Measurements from ENCODE around the gene TSPAN5.
"Not testable (repeated sequence)": the region's sequence is repeated elsewhere in the genome, so short reads cannot be mapped to it uniquely, and the experiment has no call there.

Gene TSPAN5

GRCh38 chr4:98484031-98484430 lies 174.4 kb downstream of the TSPAN5 start:
- Mint-ChIP-seq H3K36me3 (peaks cover 2 to 3% of the 10 kb centered on the region in 2 donors), H3K4me1 (peaks cover 44 to 54% of the 10 kb centered on the region in 2 donors), H3K9me3 (no peaks in the 10 kb centered on the region), H3K27me3 (no peaks in the 10 kb centered on the region), H3K27ac (peak overlapping the region; percentile 51), H3K4me3 (no peak overlapping the region)
- DNase-seq (no peak), ATAC-seq (replicated peaks) (no peak)

- Mint-ChIP-seq H3K4me3 (peak overlapping the region; percentile 72 to 79), H3K9me3 (no peaks in the 10 kb centered on the region), H3K4me1 (peaks cover 47 to 59% of the 10 kb centered on the region in 2 donors), H3K27ac (peak overlapping the region; percentile 95), H3K36me3 (peaks cover 1 to 2% of the 10 kb centered on the region in 2 donors), H3K27me3 (no peaks in the 10 kb centered on the region)
- peak; percentile 59 for DNase-seq
- peak; percentile 94 to 95 for ATAC-seq (replicated peaks)
Measured at GRCh38 chr4:98482847-98483806, 175.3 kb downstream of the TSPAN5 start.

GRCh38 chr4:98482503-98482846 lies 175.9 kb downstream of the TSPAN5 start:
- no peaks in the 10 kb centered on the region for H3K27me3 Mint-ChIP-seq
- peak overlapping the region; percentile 72 to 79 for H3K4me3 Mint-ChIP-seq
- peaks cover 2 to 3% of the 10 kb centered on the region in 2 donors for H3K36me3 Mint-ChIP-seq
- H3K4me1 Mint-ChIP-seq, result peaks cover 47 to 59% of the 10 kb centered on the region in 2 donors
- no peak for DNase-seq
- ATAC-seq (replicated peaks), result peak; percentile 61 to 69
- peak overlapping the region; percentile 95 for H3K27ac Mint-ChIP-seq
- no peaks in the 10 kb centered on the region for H3K9me3 Mint-ChIP-seq

GRCh38 chr4:98481167-98481566 lies 177.2 kb downstream of the TSPAN5 start:
- ATAC-seq (replicated peaks) (no peak), DNase-seq (no peak)
- Mint-ChIP-seq H3K27me3 (no peaks in the 10 kb centered on the region), H3K27ac (no peak overlapping the region), H3K36me3 (peaks cover 3 to 9% of the 10 kb centered on the region in 2 donors), H3K4me1 (peaks cover 44 to 52% of the 10 kb centered on the region in 2 donors), H3K4me3 (no peak overlapping the region), H3K9me3 (no peaks in the 10 kb centered on the region)

GRCh38 chr4:98480535-98480934 lies 177.9 kb downstream of the TSPAN5 start:
- Mint-ChIP-seq H3K4me1 (peaks cover 44 to 52% of the 10 kb centered on the region in 2 donors), H3K9me3 (no peaks in the 10 kb centered on the region), H3K27ac (no peak overlapping the region), H3K27me3 (no peaks in the 10 kb centered on the region), H3K36me3 (peaks cover 3 to 9% of the 10 kb centered on the region in 2 donors), H3K4me3 (no peak overlapping the region)
- ATAC-seq (replicated peaks) (no peak), DNase-seq (no peak)

- Mint-ChIP-seq H3K4me1 (peaks cover 38 to 52% of the 10 kb centered on the region in 2 donors), H3K36me3 (peaks cover 3 to 12% of the 10 kb centered on the region in 2 donors)
- H3K27ac Mint-ChIP-seq; H3K4me3 Mint-ChIP-seq; H3K9me3 Mint-ChIP-seq; ATAC-seq (replicated peaks); DNase-seq; H3K27me3 Mint-ChIP-seq: not testable (repeated sequence)
Measured at GRCh38 chr4:98479590-98479989, 178.8 kb downstream of the TSPAN5 start.

GRCh38 chr4:98476891-98477290 lies 181.5 kb downstream of the TSPAN5 start:
- H3K4me1 Mint-ChIP-seq, result peaks cover 24 to 26% of the 10 kb centered on the region in 2 donors
- DNase-seq (no peak), ATAC-seq (replicated peaks) (no peak)
- no peaks in the 10 kb centered on the region for H3K9me3 Mint-ChIP-seq
- no peak overlapping the region for H3K4me3 Mint-ChIP-seq
- H3K27ac Mint-ChIP-seq, result no peak overlapping the region
- peaks cover 7 to 23% of the 10 kb centered on the region in 2 donors for H3K36me3 Mint-ChIP-seq
- H3K27me3 Mint-ChIP-seq, result no peaks in the 10 kb centered on the region

GRCh38 chr4:98474408-98474844 lies 184.0 kb downstream of the TSPAN5 start:
- ATAC-seq (replicated peaks) (no peak), DNase-seq (no peak)
- Mint-ChIP-seq H3K4me1 (peaks cover 7 to 9% of the 10 kb centered on the region in 2 donors), H3K36me3 (peaks cover 16 to 28% of the 10 kb centered on the region in 2 donors), H3K9me3 (no peaks in the 10 kb centered on the region), H3K27ac (no peak overlapping the region), H3K4me3 (no peak overlapping the region), H3K27me3 (no peaks in the 10 kb centered on the region)

GRCh38 chr4:98473046-98473445 lies 185.4 kb downstream of the TSPAN5 start:
- Mint-ChIP-seq H3K9me3 (no peaks in the 10 kb centered on the region), H3K36me3 (peaks cover 16 to 26% of the 10 kb centered on the region in 2 donors), H3K27me3 (peaks cover 0 to 5% of the 10 kb centered on the region in 2 donors), H3K27ac (no peak overlapping the region), H3K4me1 (peaks cover 0 to 6% of the 10 kb centered on the region in 2 donors), H3K4me3 (no peak overlapping the region)
- ATAC-seq (replicated peaks), result no peak
- no peak for DNase-seq

- peaks cover 15 to 19% of the 10 kb centered on the region in 2 donors for H3K36me3 Mint-ChIP-seq
- no peaks in the 10 kb centered on the region for H3K9me3 Mint-ChIP-seq
- H3K27ac Mint-ChIP-seq, result no peak overlapping the region
- H3K4me3 Mint-ChIP-seq, result no peak overlapping the region
- H3K27me3 Mint-ChIP-seq, result peaks cover 0 to 5% of the 10 kb centered on the region in 2 donors
- DNase-seq, result no peak
- ATAC-seq (replicated peaks), result no peak
- peaks cover 10 to 12% of the 10 kb centered on the region in 2 donors for H3K4me1 Mint-ChIP-seq
Measured at GRCh38 chr4:98470831-98471230, 187.6 kb downstream of the TSPAN5 start.

- ATAC-seq (replicated peaks) (no peak), DNase-seq (no peak)
- Mint-ChIP-seq H3K9me3 (no peaks in the 10 kb centered on the region), H3K36me3 (peaks cover 15 to 17% of the 10 kb centered on the region in 2 donors), H3K4me3 (no peak overlapping the region), H3K27me3 (peaks cover 0 to 5% of the 10 kb centered on the region in 2 donors), H3K27ac (no peak overlapping the region), H3K4me1 (peaks cover 10 to 14% of the 10 kb centered on the region in 2 donors)
Measured at GRCh38 chr4:98470366-98470765, 188.0 kb downstream of the TSPAN5 start.

GRCh38 chr4:98469771-98470170 lies 188.6 kb downstream of the TSPAN5 start:
- Mint-ChIP-seq H3K4me3 (no peak overlapping the region), H3K27me3 (peaks cover 0 to 5% of the 10 kb centered on the region in 2 donors), H3K9me3 (no peaks in the 10 kb centered on the region), H3K27ac (no peak overlapping the region), H3K36me3 (peaks cover 15 to 16% of the 10 kb centered on the region in 2 donors), H3K4me1 (peaks cover 10 to 14% of the 10 kb centered on the region in 2 donors)
- no peak for ATAC-seq (replicated peaks)
- no peak for DNase-seq

- DNase-seq (no peak), ATAC-seq (replicated peaks) (no peak)
- Mint-ChIP-seq H3K36me3 (peaks cover 14% of the 10 kb centered on the region in 2 donors), H3K4me1 (peaks cover 10 to 14% of the 10 kb centered on the region in 2 donors), H3K4me3 (no peak overlapping the region), H3K27me3 (peaks cover 0 to 5% of the 10 kb centered on the region in 2 donors), H3K27ac (no peak overlapping the region), H3K9me3 (no peaks in the 10 kb centered on the region)
Measured at GRCh38 chr4:98468709-98469108, 189.7 kb downstream of the TSPAN5 start.

- Mint-ChIP-seq H3K27ac (peak overlapping the region; percentile 59), H3K4me3 (peak overlapping the region; percentile 82 to 84)
- ATAC-seq (replicated peaks), result peak; percentile 96 to 97
Measured at GRCh38 chr4:98467627-98468072, 190.8 kb downstream of the TSPAN5 start.

More at GRCh38 chr4:98467627-98468072, 190.8 kb downstream of the TSPAN5 start:
- H3K9me3 Mint-ChIP-seq, result no peaks in the 10 kb centered on the region
- peaks cover 9 to 12% of the 10 kb centered on the region in 2 donors for H3K36me3 Mint-ChIP-seq
- DNase-seq, result peak; percentile 67
- H3K4me1 Mint-ChIP-seq, result peaks cover 10 to 14% of the 10 kb centered on the region in 2 donors
- H3K27me3 Mint-ChIP-seq, result peaks cover 0 to 5% of the 10 kb centered on the region in 2 donors

Data from stimulated activated naive B cell treated with anti-CD40 and anti-IgM and Interleukin-4, amounts not matched to agents 10 μg/mL and 1 μg/mL and 100 μg/mL, for 72 hours (primary cell).